HG03520 (cell line): Measurements from ENCODE around the gene PDE8A.

ENCODE experiments used
- ATAC-seq: cut with Tn5 transposase; IDR thresholded peaks from one replicate; pipeline ENCODE4 v1.9.1; 2021; ENCODE audit warnings: mild to moderate bottlenecking, moderate library complexity; ENCODE audit not compliant: unreplicated experiment

PDE8A gene

DNA sequence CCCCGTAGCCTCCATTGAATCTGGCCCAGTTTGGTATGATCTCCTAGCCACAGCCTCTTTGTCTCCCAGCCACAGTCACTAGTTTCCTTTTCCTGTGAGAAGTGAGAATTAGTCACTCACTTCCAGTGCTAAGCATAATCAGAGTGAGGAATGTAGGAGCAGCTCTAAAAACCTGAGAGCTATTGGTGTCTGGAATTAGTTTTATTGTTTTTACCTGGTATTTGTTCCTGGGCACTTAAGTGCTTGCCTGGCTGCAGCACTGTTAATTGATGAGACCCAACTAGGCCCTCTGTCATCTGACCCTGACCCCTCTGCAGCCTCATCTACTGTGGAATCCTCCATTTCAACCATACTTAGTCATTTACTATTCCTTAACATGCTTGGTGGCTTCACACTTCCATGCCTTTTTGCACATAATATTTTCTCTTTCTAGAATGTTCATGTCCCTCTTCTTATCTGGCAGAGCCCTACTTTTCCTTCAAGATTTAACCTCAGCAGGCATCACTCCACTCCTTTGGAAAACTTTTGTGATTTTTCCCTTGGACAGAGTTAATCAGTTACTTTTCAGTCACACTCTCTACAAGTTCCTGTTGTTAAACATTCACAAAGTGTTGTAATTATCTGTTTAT, 48.8 kb downstream of the PDE8A start:
- no peak for ATAC-seq

DNA sequence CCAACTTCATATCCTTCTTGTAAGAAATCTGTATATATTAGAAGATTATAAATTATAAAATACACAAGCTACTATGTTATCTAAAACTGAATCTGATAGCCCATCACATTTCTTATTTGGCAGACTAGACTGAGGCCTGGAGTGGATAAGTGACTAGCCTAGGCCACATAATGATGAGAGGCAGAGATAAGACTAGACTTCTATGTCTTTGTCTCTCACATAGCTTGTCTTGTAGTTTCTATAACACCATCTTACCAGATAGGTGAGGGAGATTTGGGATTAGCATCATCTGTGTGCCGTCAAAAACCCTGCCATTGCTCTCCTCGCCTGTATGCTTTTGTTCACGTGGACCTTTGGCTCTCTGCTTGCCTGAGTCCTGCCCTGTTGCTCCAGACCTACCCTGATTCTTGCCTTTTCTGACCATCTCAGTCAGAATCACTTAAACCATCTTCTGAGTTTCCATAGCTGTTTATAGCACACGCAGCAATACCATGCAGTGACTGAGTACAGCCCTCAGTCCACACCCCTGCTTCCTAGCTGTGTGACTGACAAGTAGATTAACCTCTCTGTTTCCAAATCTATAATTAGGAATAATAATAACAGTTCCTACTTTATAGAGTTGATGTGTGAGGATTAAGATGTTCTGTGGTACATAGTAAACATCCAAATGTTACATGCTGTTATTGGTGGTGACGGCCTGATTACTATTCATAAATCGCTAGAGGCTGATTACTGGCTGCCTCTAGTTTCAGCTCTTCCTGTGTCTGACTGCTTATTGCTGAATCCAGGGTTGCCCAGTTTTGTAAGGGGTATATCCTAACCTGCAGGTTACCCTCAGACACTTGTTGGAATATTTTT, 49.7 kb downstream of the PDE8A start:
- no peak for ATAC-seq

- ATAC-seq: no peak
Observed at GRCh38 chr15:85031944-85032558, 50.4 kb downstream of the PDE8A start.

DNA sequence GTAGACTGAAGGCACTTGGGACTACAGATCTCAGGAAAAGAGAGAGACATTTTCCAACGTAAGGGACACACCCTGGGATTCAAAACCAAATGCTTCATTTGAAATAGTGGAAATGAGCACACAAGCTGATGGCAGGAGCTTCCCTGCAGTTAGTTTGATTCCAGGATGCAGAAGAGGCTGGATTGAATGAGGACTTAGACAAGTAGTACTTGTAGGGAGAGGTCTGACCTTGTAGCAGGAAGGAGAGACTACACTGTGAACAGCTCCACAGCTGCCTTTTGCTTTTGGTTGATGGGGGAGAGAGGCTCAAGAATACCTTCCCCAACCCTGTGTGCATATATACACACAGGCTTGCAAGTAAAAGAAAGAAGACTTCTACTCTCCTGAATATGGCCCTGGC, 51.5 kb downstream of the PDE8A start:
- ATAC-seq: no peak

DNA sequence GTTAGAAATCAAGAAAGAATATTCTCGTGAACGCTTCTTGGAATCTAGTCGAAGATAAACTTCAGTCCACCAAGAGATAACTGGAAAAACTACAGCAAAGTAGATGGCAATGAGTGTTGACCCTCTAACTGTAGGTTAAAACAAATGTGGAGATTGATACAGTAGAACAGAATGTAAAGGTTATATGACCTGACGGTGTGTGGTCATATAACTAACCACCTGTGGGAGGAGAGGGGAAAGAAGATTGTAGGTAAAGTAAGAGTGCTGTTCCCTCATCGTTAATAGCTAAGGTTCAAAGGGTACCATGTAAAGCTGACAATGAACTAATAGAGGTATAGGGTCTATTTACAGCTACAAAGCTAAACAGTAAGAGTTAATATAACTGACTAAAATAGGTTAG, 52.6 kb downstream of the PDE8A start:
- ATAC-seq: no peak

GRCh38 chr15:85035980-85036379, 54.3 kb downstream of the PDE8A start:
- ATAC-seq: no peak

- ATAC-seq: no peak
Observed at GRCh38 chr15:85036716-85037115, 55.1 kb downstream of the PDE8A start.

DNA sequence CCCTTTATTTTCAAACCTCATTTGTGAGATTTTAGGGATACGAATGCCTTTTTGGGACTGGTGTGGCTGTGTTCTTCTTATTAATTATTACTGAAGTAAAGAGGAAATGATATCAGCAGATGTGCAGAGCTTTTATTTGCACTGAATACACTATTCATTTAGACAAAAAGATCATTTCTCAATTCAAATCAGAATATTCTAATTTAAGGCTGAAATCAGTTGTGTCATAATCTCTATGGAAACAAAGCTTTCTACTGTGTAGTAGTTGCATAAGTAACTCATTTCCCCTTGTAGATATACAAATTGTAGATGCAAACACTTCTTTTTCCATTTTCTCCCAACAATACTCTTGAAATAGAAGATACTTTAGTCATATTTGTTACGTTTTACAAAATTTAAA, 56.0 kb downstream of the PDE8A start:
- no peak for ATAC-seq

DNA sequence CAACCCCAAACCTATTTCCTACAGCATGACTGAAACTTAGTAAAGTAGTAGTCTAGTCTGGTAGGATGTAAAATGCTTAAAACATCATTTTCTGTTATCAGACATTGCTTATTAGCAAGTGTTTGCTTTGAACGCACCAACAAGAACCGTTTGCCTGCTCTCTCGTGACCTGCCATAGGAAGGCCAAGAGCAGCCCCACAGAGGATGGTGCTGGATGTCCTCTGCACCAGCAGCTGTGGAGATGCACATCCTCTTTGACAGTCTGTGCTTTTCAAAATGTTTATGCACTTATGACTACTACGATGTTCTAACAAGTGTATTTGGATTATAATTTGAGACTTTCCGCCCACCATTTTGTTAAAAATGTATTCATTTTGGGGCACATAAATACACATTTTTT, 59.6 kb downstream of the PDE8A start:
- no peak for ATAC-seq

GRCh38 chr15:85044251-85044853, 62.7 kb downstream of the PDE8A start:
- no peak for ATAC-seq

DNA sequence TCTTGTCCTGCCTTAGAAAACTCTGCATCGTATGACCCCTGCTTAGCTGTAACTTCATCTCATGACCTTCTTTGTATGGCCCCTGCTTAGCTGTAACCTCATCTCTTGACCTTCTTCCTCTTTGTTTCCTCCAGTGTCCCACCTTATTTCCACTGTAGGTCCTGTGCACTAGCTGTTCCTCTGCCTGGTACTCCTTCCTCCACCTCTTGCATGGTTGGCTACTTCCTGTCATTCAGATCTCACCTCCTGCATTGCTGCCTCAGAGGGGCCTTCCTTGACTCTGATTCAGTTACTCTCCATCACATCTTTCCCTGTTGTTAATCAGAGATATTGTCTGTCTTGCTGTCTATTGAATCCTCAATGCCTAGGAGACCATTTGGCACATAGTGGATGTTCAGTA, 63.2 kb downstream of the PDE8A start:
- no peak for ATAC-seq

DNA sequence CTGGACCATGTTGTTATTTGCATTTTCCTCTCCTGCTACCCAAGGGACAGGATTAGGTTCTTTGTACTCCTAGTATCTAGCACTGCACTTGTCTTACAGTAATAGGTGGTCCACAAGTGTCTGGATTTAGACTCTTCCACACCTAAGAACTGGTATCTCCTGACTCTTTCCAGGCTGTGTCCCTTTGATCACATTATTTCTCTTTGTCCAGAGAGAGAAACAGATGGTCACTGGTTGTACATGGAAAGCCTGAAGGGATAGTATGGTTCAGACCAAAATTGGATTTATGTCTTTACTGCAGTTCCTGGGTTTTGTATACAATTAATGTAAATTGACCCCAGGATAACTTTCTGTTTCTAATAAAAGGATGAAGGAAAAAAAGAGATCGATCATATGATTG, 64.0 kb downstream of the PDE8A start:
- no peak for ATAC-seq

DNA sequence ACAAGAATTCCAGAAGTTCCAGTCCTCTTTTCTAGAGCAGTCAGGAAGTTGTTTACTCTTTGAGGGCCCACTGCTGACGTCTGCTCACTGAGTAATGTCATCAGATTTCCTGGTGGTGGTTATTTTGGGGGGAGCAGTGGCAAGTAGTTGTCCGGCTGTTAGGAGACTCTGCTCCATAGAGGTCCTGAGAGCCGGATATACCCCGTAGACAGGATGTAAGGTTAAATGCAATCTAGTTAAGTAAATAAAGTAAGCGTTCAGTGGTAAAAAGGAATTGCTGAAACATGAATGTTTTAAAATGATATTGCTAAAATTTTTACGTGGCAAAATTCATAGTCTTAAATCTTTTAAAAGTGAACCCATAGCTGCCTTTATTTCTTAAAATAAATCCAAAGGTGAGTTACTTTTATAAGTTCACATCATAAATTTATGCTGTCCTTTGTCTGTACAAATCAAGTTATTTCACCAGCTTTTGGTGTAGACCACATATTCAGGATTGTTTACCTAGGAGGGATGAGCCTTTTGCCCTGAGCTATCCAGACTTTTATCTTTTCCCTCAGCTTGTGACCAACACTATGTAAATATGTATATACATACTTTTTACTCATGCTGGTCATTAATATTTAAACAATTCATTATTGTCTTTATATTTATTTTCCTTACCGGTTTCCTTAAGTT, 65.8 kb downstream of the PDE8A start:
- ATAC-seq: no peak

GRCh38 chr15:85048430-85048829, 66.8 kb downstream of the PDE8A start:
- no peak for ATAC-seq

DNA sequence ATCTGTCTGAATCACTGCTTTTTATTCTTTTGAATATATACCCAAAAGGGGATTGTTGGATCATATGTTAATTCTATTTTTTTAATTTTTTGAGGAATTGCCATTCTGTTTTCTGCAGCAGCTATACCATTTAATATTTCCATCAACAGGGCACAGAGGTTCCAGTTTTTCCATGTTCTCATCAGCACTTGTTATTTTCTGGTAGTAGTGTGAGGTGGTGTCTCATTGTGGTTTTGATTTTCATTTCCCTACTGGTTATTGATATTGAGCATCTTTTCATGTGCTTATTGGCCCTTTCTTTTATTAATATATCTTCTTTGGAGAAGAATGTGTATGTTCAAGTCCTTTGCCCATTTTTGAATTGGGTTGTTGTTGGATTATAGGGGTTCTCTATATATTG, 68.1 kb downstream of the PDE8A start:
- no peak for ATAC-seq

DNA sequence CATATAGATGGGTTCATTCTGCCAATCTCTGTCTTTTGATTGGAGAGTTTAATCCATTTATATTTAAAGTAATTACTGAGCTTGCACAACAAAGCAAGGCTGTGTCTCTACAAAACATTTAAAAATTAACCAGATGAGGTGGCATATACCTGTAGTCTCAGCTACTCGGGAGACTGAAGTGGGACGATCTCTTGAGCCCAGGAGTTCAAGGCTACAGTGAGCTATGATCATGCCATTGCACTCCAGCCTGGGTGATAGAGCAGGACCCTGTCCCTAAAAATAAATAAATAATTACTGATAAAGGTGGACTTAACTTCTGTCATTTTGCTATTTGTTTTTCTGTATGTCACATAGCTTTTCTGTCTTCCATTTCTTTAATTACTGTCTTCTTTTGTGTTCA, 78.1 kb downstream of the PDE8A start:
- ATAC-seq: no peak

DNA sequence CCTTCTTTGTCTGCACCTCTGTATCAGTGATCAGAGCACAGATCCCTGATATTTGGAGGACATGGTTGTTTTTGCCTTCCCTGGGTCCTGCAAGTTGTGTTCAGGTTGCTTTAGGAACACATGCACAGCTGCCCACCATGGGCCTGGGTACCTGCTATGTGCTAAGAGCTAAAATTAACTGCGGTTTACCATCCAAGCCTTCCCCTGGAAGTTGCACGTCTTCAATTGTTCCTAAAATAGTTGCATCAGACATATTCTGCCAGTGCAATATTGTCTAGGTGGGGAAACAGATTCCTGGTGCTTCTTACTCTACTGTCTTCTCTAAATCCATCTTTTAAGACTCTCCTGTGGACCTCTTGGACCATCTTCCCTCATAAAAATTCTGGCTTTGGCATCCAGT, 80.9 kb downstream of the PDE8A start:
- ATAC-seq: no peak

DNA sequence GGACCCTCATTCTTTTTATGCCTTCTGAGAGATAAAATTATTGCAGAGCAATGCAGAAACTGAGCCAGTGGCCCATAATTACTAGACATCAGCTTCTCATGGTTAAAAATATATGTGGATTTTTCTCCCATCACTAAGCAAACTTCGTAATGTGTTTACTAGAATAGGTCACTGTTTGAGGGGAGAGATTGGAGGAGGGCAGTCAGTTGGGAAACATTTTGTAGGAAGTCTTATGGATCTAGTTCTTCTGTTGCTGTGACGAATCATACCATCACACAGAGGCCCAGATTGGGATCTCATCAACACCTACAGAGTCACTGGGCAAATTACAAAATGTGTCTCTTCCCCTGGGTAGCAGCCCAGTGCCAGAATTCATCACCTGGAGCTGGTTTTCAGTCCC, 81.4 kb downstream of the PDE8A start:
- no peak for ATAC-seq

GRCh38 chr15:85063522-85064079, 81.9 kb downstream of the PDE8A start:
- ATAC-seq: no peak

- no peak for ATAC-seq
Observed at GRCh38 chr15:85064710-85065109, 83.1 kb downstream of the PDE8A start.

DNA sequence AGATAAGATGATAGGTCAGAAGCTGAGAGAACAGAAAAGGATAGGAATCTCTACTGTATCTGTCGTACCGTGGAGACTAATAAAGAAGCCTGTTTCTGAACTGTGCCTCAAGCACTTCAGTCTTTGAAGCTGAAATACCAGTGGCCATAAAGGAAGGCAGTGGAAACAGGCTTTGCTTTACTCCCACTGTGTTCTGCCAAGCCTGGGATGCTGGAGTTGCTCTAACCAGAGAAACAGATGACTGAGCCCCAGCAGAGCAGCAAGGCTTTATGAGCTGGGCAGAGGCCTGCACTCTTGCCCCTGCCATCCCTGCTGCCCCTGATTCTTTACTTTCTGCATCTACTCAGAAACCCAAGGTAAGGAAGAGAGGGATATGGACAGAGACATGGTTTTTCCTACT, 89.4 kb downstream of the PDE8A start:
- ATAC-seq: no peak
